Ovary (tissue), 3 donors: ENCODE data around the gene CFDP1.

ENCODE experiments used
- CTCF ChIP-seq, 3 donors: fragments of 450-650 bp in 2 of 3; fragments of 200-600 bp in 1 of 3; IDR thresholded peaks; one replicate each; pipeline versions ENCODE4 v1.5.1 to v1.8.0; 2016 to 2022; ENCODE audit warnings: antibody characterized with exemption in 3 of 3, mild to moderate bottlenecking in 1 of 3
- EP300 ChIP-seq: sonication (generic); formaldehyde crosslinking; IDR thresholded peaks from one replicate; pipeline ENCODE4 v1.6.1; 2017; ENCODE audit warnings: antibody characterized with exemption
- POLR2A ChIP-seq: fragments of 450-650 bp; IDR thresholded peaks from one replicate; pipeline ENCODE4 v1.6.1; 2017; ENCODE audit warnings: antibody characterized with exemption, mild to moderate bottlenecking, moderate library complexity
- donor health status: DM: no; HTN: no; CAD: no.

GRCh38 chr16:75312875-75313274 lies 120.4 kb downstream of the CFDP1 start:
- TF ChIP-seq CTCF (IDR thresholded peaks at IDR 0.05), result no peak
- TF ChIP-seq POLR2A, result no peak
- TF ChIP-seq EP300, result no peak
